AG04450 (cell line): ENCODE results near the gene ABI3. TPM values are rescaled to one million over a fixed set of nuclear protein-coding genes. Genes with fewer than 3 reads are reported as not detected.

Experiments
- CTCF ChIA-PET: fragments of 300-600, 350-600 bp; formaldehyde crosslinking; extraction: SDS; loops from one replicate; lab custom pipeline; 2022; ENCODE audit warnings: antibody characterized with exemption, inconsistent platforms; lab: Charles Lee
- POLR2A ChIA-PET: fragments of 350-600 bp; formaldehyde crosslinking; extraction: SDS; loops from one replicate; lab custom pipeline; 2021; ENCODE audit warnings: antibody characterized with exemption, inconsistent platforms; lab: Yijun Ruan, JAX
- DNase-seq: peaks from one replicate; pipeline ENCODE4 v3.0.0-alpha.2; 2011; ENCODE audit warnings: low read depth, low spot score
- H3K27ac ChIP-seq: one replicate; pipeline ENCODE4 v1.5.1; 2012; ENCODE audit warnings: low read depth, low read length, control low read depth
- H3K27me3 ChIP-seq: one replicate; pipeline ENCODE4 v1.6.0; 2012; ENCODE audit warnings: low read length; ENCODE audit not compliant: control insufficient read depth, insufficient read depth
- H3K4me3 ChIP-seq: 2 replicates; pipeline ENCODE4 v1.5.1; 2011; ENCODE audit warnings: mild to moderate bottlenecking, low read depth, low read length, control low read depth
- H3K9me3 ChIP-seq: 2 replicates; pipeline ENCODE4 v1.5.1; 2012; ENCODE audit warnings: low read length; ENCODE audit not compliant: control insufficient read depth, insufficient read depth
- CTCF ChIP-seq: IDR thresholded peaks from 2 replicates; pipeline ENCODE4 v1.5.1; 2011; ENCODE audit warnings: low read depth, low read length, control low read depth, inconsistent platforms
- polyA plus RNA-seq: library from polyadenylated mRNA; depleted of rRNA; stranded (reverse); fragments of >200 nt; gene quantifications from 2 replicates; pipeline ENCODE4 v1.2.3, GENCODE V29; 2011

The ABI3 gene
- polyA plus RNA-seq, 1 experiment = 0.21 TPM

DNA sequence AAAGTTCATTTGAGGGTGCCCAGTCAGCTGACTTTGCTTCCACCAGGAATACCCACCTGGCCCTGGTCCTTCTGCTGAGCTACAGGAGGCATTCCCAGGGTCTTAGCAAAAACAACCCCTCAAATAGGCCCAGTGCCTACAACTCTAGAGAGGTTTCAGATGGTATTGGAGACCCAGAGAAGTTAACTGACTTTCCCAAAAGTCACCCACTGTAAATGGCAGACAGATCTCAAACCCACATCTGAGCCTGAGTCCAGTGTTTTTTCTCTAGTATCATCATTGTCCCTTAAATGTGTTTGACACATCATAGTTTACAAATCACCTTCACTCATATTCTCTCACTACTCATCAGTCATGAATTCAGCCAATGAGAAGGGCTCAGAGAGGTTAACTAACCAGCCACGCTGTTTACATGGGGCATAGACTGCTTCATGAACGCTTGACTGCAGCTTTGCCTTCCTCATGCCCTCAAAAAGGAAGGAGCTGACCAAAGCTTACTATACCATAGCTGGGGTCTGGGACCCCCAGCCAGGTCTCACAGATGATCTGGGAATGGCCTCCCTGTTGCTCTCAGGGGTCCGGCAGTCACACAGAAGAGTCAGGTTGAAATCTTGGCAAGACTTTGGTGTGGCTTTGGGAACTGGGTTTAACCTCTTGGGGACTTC is 16.4 kb downstream of the ABI3 start:
- Histone ChIP-seq H3K27me3 (peaks cover 61% of the 10 kb centered on the region), H3K9me3 (peaks cover 3% of the 10 kb centered on the region; the same call in 1 of the 2 replicates), H3K27ac (no peak overlapping the region), H3K4me3 (no peak overlapping the region)
- CTCF ChIA-PET = interaction anchor here (0.6 to 5.5 kb wide), 14 partner anchors 13 to 542 kb away, joined by 3 to 42 read pairs (median 4); partner anchors contain the start of genes ABI3 and GNGT2
- no peak for DNase-seq
- POLR2A ChIA-PET = no interaction called here
- no peak for TF ChIP-seq CTCF

GRCh38 chr17:49227436-49228261 is 17.1 kb downstream of the ABI3 start:
- DNase-seq = peak; percentile 26
- Histone ChIP-seq H3K4me3 (no peak overlapping the region), H3K9me3 (peaks cover 3% of the 10 kb centered on the region; the same call in 1 of the 2 replicates), H3K27ac (no peak overlapping the region), H3K27me3 (peaks cover 56% of the 10 kb centered on the region)
- POLR2A ChIA-PET = no interaction called here
- CTCF ChIA-PET = interaction anchor here (0.6 to 5.5 kb wide), 16 partner anchors 13 to 423 kb away, joined by 3 to 42 read pairs (median 4); partner anchors contain the start of genes ABI3 and GNGT2
- peak; percentile 84 for TF ChIP-seq CTCF

GRCh38 chr17:49229076-49229804 is 18.7 kb downstream of the ABI3 start:
- H3K27me3 ChIP-seq = peaks cover 40% of the 10 kb centered on the region
- CTCF ChIA-PET = interaction anchor here (0.5 to 5.5 kb wide), 8 partner anchors 11 to 1353 kb away, joined by 3 to 42 read pairs (median 4); no protein-coding TSS in a partner anchor
- TF ChIP-seq CTCF = no peak
- peaks cover 3% of the 10 kb centered on the region; the same call in 1 of the 2 replicates for H3K9me3 ChIP-seq
- no peak overlapping the region for H3K27ac ChIP-seq
- DNase-seq = no peak
- POLR2A ChIA-PET = interaction anchor here (0.7 kb wide), 1 partner anchor 83 kb away, joined by 4 read pairs; no protein-coding TSS in a partner anchor
- H3K4me3 ChIP-seq = no peak overlapping the region

DNA sequence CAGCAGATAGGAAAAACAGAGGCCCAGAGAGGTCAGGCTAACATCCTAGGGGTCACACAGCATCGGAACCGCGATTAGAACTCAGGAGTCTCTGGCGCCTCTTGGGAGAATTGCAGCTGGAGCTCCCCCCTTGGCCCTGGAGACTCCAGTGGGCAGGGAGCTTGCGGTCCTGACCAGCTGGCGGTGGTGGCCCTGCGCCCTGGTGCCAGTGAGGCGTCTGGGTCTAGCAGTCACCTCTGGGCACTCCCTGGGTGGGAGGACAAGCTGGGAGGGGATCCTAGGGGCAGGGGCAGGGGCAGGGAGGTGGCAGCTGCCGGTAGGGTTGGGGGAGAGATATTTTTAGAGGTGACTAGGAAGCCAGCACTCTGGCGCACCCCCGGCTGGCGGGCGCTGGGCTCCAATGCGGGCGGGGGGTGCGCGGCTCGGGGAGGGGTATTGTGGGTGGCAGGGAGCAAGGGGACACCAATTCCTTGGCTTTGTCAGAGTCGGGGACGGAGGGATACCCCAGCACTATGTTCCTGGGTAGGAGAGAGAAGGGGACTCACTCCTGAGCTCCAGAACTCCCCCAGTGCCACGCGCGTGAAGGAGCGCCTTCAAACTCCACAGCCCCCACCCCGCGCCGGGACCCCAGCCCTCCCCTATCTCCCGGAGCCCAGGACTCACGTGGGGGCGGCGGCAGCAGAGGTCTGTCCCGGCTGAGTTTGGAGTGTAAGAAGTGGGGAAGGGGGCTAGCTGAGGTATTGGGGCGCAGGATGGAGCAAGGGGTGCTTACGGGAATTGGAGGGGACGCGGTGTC is 19.5 kb downstream of the ABI3 start:
- Histone ChIP-seq H3K27ac (no peak overlapping the region), H3K9me3 (no peaks in the 10 kb centered on the region; the same call in 1 of the 2 replicates), H3K4me3 (peak overlapping the region; percentile 68), H3K27me3 (peaks cover 33% of the 10 kb centered on the region)
- DNase-seq = no peak
- no peak for TF ChIP-seq CTCF
- ChIA-PET POLR2A (no interaction called here), CTCF (interaction anchor here (0.5 to 5.5 kb wide), 4 partner anchors 11 to 154 kb away, joined by 4 to 42 read pairs (median 10); no protein-coding TSS in a partner anchor)
